NCI-H146 treated with DMSO at 0.1 percent for 48 hours (cell line): ENCODE results near the gene STARD4.

Experiments
- DNase-seq: peaks from one replicate; lab custom pipeline; 2025; ENCODE audit not compliant: unreplicated experiment; lab: John Stamatoyannopoulos, UW

Gene STARD4

DNA sequence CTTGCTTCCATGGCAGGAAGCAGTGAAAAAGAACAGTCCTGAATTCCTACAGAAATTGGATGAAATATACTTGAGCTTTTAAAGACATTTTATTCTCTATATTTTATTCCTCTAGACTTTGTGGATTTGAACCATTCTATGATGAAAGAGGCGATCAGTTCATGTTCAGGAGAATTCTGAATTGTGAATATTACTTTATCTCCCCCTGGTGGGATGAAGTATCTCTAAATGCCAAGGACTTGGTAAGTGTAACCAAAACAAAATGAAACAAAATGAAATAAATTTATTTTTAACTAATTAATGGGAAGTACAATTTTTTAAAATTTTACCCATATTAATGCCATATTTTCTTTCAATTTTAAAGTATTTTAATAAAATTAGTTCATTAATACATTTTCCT lies 34.1 kb downstream of the STARD4 start:
- no peak for DNase-seq

DNA sequence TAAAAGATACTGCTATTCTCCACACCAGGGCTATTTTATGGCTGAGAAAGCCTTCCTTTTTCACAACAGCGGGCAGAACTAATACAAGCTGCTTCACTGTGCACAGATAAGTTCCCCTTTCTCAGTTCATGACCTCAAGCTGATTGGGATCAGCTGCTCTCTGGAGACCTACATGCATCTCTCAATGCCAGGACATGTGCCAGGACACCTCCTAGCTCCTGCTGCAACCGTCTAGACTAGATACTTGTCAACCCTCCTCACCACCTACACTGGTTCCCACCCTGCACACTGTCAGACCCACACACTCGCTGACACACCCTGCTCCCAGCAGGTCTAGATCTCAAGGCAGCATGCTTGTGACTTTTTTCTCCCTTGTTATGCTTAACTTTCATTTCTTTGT lies 39.8 kb downstream of the STARD4 start:
- no peak for DNase-seq

DNA sequence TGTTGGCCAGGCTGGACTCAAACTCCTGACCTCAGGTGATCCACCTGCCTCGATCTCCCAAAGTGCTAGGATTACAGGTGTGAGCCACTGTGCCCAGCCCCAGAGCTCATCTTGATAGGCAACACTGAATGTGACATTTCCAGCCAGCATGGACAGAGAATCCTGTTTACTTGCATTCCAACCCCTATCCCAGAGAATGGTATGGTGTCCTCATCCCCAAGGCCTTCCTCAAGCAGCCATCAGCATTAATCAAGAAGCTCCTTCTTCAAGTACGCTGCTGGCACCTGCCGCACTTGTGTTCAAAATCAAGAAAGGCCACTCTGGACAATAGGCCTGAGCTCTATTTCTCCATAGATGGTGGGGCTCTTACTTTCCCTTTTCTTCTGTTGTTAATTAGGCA lies 40.2 kb downstream of the STARD4 start:
- DNase-seq = no peak

DNA sequence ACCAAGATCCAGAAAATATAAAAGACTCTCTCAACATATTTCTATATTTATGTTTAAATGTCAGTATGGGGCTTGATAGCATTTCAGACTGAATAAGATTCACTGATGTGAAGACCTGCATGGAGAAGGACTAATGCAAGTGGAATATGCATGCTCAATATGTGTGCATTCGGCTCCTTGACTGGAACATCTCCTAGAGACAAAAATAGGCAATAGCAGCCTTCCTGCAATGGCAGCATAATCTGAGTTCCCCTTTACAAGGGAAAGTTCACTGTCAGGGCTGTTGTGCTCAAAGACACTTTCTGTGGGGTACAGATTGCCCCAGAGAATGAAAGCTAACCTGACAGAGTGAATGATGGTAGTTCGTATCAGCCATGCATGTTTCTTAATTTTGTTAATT lies 42.4 kb downstream of the STARD4 start:
- no peak for DNase-seq

DNA sequence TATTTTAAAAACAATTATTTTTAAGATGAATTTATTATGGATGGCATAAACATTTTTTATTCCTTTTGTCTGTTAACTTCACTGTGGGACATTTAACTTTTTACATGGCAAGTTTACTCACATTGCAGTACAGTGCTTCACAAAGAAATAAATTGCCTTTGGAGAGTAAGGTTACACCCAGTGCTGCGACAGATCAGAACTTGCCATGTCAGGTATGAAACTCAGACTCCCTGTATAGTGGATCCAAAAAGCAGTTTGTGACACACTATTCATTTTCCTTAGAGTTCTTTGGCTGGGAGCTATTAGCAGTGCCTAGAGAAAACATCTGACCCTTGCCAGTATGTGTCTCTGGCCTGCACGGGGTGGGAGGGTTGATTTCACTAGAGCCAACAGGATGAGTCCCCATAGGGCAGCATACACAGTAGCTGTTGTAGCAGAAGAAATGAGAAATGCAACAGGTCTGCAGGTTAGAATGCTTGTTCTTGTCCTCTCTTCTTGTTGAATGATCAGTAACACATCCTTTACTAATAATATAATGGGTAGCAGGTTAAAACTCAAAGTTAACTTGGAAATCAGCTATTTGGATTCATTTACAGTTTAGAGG lies 42.9 kb downstream of the STARD4 start:
- DNase-seq = no peak

DNA sequence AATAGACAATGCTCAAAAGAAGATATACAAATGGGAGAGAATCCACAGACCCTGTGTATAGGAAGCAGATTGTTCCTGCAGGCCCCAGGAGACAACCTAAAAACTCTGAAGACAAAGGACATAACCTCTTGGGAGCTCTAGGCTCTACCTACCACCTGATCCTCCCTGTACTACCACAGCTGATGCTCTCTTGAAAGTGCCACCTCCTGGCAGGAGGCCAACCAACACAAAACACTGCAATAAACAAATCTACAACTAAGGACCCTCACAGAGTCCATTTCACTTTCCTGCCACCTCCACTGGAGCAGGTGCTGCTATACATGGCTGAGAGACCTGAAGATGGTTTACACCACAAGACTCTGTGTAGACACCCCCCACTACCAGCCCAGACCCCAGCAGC lies 49.0 kb downstream of the STARD4 start:
- no peak for DNase-seq

- DNase-seq = no peak
These were observed 50.4 kb downstream of the STARD4 start for GRCh38 chr5:111461934-111462333.

DNA sequence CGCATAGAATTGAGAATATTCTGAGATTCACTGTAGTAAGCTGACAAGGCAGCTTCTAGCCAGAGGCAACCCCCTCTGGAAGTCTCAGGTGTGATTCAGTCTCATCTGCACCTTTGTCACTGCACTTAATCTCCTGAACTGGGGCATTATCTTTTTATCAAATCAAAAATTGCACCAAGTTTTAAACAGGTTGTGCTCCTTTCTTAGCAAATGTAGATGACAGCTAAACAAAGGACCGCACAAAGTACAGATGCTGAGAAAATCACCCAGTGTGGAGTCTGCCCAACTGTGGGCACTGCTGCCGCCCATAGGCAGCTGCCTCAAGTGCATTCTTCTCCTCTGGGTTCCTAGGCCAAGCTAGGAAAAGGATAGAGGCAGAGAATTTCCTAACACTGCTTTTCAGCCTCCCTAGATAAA lies 51.1 kb downstream of the STARD4 start:
- DNase-seq = no peak

DNA sequence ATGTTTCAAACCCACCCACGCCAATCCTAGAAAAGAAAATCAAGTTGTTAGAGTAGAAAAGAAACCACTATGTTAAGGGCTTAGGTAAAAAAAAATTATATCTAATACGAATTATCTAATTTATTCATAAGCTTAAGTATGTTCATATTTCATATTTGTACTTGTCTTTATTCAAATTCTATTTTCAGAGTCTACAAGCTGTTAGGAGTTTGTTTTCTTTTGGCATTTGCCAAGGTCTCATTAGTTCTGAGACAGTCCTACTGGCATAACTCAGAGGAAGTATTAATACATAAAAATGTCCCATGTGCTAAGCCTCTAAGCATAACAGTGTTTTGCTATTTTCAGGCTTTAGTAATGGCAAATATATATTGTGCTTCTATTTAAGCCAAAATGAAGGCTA lies 57.6 kb downstream of the STARD4 start:
- DNase-seq = no peak

GRCh38 chr5:111454198-111454622 lies 58.1 kb downstream of the STARD4 start:
- peak; percentile 87 for DNase-seq

DNA sequence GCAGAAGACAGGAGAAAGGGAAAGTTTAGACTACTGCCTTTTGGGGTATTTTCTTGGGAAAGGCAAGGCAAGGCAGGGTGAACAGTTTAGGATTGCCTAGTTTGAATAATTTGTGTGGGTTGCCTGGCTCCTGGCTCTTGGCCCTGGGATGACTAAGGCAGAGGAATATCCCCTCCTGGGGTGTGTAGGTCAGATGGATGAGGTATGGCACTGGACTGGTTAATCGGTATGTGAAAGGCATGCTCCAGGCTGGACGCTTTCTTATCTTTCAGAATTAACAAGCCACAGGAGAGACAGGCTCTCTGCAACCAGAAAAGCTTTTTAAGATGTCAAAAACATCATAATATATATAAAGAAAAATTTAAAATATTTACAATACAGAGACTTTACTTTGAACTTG lies 58.6 kb downstream of the STARD4 start:
- peak; percentile 51 for DNase-seq

- no peak for DNase-seq
These were observed 59.0 kb downstream of the STARD4 start for GRCh38 chr5:111453295-111453694.

DNA sequence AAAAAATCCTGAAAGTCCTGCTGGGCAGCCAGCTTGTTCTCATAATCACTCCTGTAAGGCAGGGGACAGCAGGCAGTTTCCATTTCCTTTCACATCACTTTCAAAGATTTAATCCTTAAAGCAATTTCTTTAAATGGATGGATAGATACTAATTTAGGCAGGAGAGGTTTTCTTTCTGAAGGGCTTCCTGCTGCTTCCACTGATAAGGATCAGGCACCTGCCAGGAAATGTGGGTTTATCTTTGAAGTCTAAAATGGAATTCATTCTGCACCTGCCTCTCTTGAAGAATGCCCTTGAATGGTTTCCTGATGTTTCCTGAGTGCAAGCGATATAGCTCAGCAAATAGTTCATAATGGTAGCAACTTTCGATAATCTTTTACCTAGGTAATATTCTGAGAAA lies 64.5 kb downstream of the STARD4 start:
- peak; percentile 88 for DNase-seq

- DNase-seq = no peak
These were observed 65.2 kb downstream of the STARD4 start for GRCh38 chr5:111447099-111447498.
